PC-9 (cell line): ENCODE data around the gene ATP6V1G2.

Source experiments
- EZH2 ChIP-seq: fragments of 200-600 bp; sonication (generic); IDR thresholded peaks from 2 replicates; pipeline ENCODE4 v1.8.0; 2017; ENCODE audit warnings: antibody characterized with exemption, low read depth
- TF ChIP-seq, protein P1 (sequence below): fragments of 200-600 bp; sonication (generic); conservative IDR thresholded peaks from 2 replicates; pipeline ENCODE4 v1.6.1; 2017; ENCODE audit warnings: mixed run types, antibody characterized with exemption, mild to moderate bottlenecking, moderate library complexity

GRCh38 chr6:31575335-31575901, 29.0 kb upstream of the ATP6V1G2 start, which contains the start of gene TNF:
- TF ChIP-seq, protein P1, sequence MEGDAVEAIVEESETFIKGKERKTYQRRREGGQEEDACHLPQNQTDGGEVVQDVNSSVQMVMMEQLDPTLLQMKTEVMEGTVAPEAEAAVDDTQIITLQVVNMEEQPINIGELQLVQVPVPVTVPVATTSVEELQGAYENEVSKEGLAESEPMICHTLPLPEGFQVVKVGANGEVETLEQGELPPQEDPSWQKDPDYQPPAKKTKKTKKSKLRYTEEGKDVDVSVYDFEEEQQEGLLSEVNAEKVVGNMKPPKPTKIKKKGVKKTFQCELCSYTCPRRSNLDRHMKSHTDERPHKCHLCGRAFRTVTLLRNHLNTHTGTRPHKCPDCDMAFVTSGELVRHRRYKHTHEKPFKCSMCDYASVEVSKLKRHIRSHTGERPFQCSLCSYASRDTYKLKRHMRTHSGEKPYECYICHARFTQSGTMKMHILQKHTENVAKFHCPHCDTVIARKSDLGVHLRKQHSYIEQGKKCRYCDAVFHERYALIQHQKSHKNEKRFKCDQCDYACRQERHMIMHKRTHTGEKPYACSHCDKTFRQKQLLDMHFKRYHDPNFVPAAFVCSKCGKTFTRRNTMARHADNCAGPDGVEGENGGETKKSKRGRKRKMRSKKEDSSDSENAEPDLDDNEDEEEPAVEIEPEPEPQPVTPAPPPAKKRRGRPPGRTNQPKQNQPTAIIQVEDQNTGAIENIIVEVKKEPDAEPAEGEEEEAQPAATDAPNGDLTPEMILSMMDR = no peak
- TF ChIP-seq EZH2 = no peak
